K562 (cell line): ENCODE measurements around the gene MTHFSD. TPM values are rescaled to one million over a fixed set of nuclear protein-coding genes. Genes with fewer than 3 reads are reported as not detected.

Experiments used
- ATAC-seq: fragments of 200-7000 bp; cut with Tn5 transposase; 3 replicates; pipeline ENCODE4 v1.9.1; 2020; ENCODE audit warnings: moderate library complexity
- BruUV-seq: library from RNA; stranded (reverse); fragments of 400-500 nt; replicated peaks from 2 replicates; lab custom pipeline; 2021; lab: Mats Ljungman, UMichigan
- CTCF ChIA-PET: fragments of 300-600 bp; formaldehyde crosslinking; extraction: SDS; loops from one replicate; lab custom pipeline; 2021; ENCODE audit warnings: low intra/inter-chr PET ratio; lab: Yijun Ruan, JAX
- POLR2A ChIA-PET: fragments of 300-600, 350-650 bp; sonication (Branson Sonifier 250); formaldehyde crosslinking; extraction: SDS; loops from one replicate; lab custom pipeline; 2021; ENCODE audit warnings: antibody characterized with exemption, inconsistent platforms; lab: Yijun Ruan, JAX
- DNase-seq, 4 experiments: peaks; one replicate each; pipeline versions ENCODE4 v3.0.0 to v3.0.0-alpha.2; 2011 to 2018; ENCODE audit warnings: low spot score in 3 of 4, mixed read lengths in 3 of 4; ENCODE audit errors: extremely low read depth in 1 of 4
- FAIRE-seq: peaks from 2 replicates; lab custom pipeline; 2011; peaks lifted over from hg19 to GRCh38; lab: Jason Lieb, UNC
- H2AFZ ChIP-seq: 2 replicates; pipeline ENCODE4 v1.6.0; 2011; ENCODE audit warnings: low read depth, low read length, control low read depth, inconsistent platforms
- H3K27ac ChIP-seq: fragments of 200-600 bp; 3 replicates; pipeline ENCODE4 v1.8.0; 2011; ENCODE audit warnings: low read depth, mild to moderate bottlenecking, control low read depth, inconsistent platforms, low read length, moderate library complexity, mixed read lengths; ENCODE audit errors: extremely low read depth
- H3K27me3 ChIP-seq, 2 experiments: fragments of 300-600 bp in 1 of 2; 2 replicates in 1 of 2; 3 replicates in 1 of 2; pipeline versions ENCODE4 v1.6.0 to v1.8.0; 2011; ENCODE audit warnings: inconsistent platforms in 2 of 2, low read length in 2 of 2, mild to moderate bottlenecking in 1 of 2, mixed read lengths in 1 of 2, moderate library complexity in 1 of 2; ENCODE audit not compliant: control insufficient read depth in 2 of 2, insufficient read depth in 2 of 2
- H3K36me3 ChIP-seq: fragments of 300-600 bp; 3 replicates; pipeline ENCODE4 v1.8.0; 2011; ENCODE audit warnings: mild to moderate bottlenecking, low read length, inconsistent platforms; ENCODE audit not compliant: control insufficient read depth, insufficient read depth
- H3K4me1 ChIP-seq, 2 experiments: fragments of 200-600 bp in 1 of 2; replicated peaks in 1 of 2; 2 replicates in 1 of 2; 3 replicates in 1 of 2; pipeline versions ENCODE4 v1.5.1 to v1.8.0; 2011; ENCODE audit warnings: inconsistent platforms in 2 of 2, low read length in 2 of 2, mild to moderate bottlenecking in 1 of 2, mixed read lengths in 1 of 2, moderate library complexity in 1 of 2; ENCODE audit not compliant: control insufficient read depth in 2 of 2, insufficient read depth in 2 of 2
- H3K4me2 ChIP-seq: 2 replicates; pipeline ENCODE4 v1.6.1; 2011; ENCODE audit warnings: low read length, control low read depth, inconsistent platforms, mixed read lengths; ENCODE audit not compliant: insufficient read depth
- H3K4me3 ChIP-seq: fragments of 200-600 bp; sonication (generic), shearing (Covaris generic); 2 replicates; pipeline ENCODE4 v1.5.1; 2016; ENCODE audit warnings: control low read depth, inconsistent platforms
- H3K79me2 ChIP-seq: fragments of 200-600 bp; 3 replicates; pipeline ENCODE4 v1.8.0; 2011; ENCODE audit warnings: low read length, inconsistent platforms; ENCODE audit not compliant: control insufficient read depth, insufficient read depth
- H3K9ac ChIP-seq, 2 experiments: 2 replicates each; pipeline versions ENCODE4 v1.6.0 to v1.6.1; 2011; ENCODE audit warnings: low read depth in 2 of 2, low read length in 2 of 2, control low read depth in 1 of 2, inconsistent platforms in 1 of 2, mild to moderate bottlenecking in 1 of 2, mixed read lengths in 1 of 2; ENCODE audit not compliant: insufficient read depth in 1 of 2
- H3K9me1 ChIP-seq: one replicate; pipeline ENCODE4 v1.6.0; 2011; ENCODE audit warnings: inconsistent platforms, mild to moderate bottlenecking, low read length, moderate library complexity; ENCODE audit not compliant: control insufficient read depth, insufficient read depth
- H3K9me3 ChIP-seq: replicated peaks from 2 replicates; pipeline ENCODE4 v1.5.1; 2011; ENCODE audit warnings: low read depth, low read length, inconsistent platforms; ENCODE audit not compliant: control insufficient read depth, insufficient read depth
- H4K20me1 ChIP-seq: replicated peaks from 2 replicates; pipeline ENCODE4 v1.6.1; 2011; ENCODE audit warnings: low read length, inconsistent platforms, mixed read lengths; ENCODE audit not compliant: control insufficient read depth, insufficient read depth
- ATF7 ChIP-seq: fragments of 450-650 bp; IDR thresholded peaks from 2 replicates; pipeline ENCODE4 v1.7.1; 2014; ENCODE audit warnings: mild to moderate bottlenecking, moderate library complexity
- ELF2 ChIP-seq: fragments of 250-450 bp; sonication (Bioruptor Pico); IDR thresholded peaks from 2 replicates; pipeline ENCODE4 v1.5.0; 2021; ENCODE audit warnings: mild to moderate bottlenecking
- FOXA1 ChIP-seq: fragments of 450-650 bp; IDR thresholded peaks from 2 replicates; pipeline ENCODE4 v1.6.1; 2016; ENCODE audit warnings: mild to moderate bottlenecking, borderline replicate concordance
- GTF3C2 ChIP-seq: IDR thresholded peaks from 3 replicates; pipeline ENCODE4 v1.6.1; 2011; ENCODE audit warnings: borderline replicate concordance, mild to moderate bottlenecking, moderate library complexity; ENCODE audit not compliant: insufficient read length; ENCODE audit errors: extremely low read depth
- ILK ChIP-seq: fragments of 450-650 bp; IDR thresholded peaks from 2 replicates; pipeline ENCODE4 v1.6.1; 2016; ENCODE audit warnings: missing genetic modification characterization, low read depth, mild to moderate bottlenecking, missing compliant biosample characterization, moderate library complexity, borderline replicate concordance
- KDM2B ChIP-seq: fragments of 250-450 bp; sonication (Bioruptor Pico); IDR thresholded peaks from 2 replicates; pipeline ENCODE4 v1.8.0; 2021; ENCODE audit warnings: mild to moderate bottlenecking, moderate library complexity
- POU5F1 ChIP-seq: fragments of 150-350 bp; IDR thresholded peaks from 2 replicates; pipeline ENCODE4 v1.6.1; 2014; ENCODE audit warnings: borderline replicate concordance, low read length, low read depth, mild to moderate bottlenecking; ENCODE audit not compliant: partially characterized antibody
- RNF219 ChIP-seq: fragments of 250-450 bp; sonication (Bioruptor Pico); IDR thresholded peaks from 2 replicates; pipeline ENCODE4 v1.5.0; 2022; ENCODE audit warnings: mild to moderate bottlenecking
- SIN3B ChIP-seq: fragments of 450-650 bp; IDR thresholded peaks from 2 replicates; pipeline ENCODE4 v1.6.1; 2017; ENCODE audit warnings: low read depth, mild to moderate bottlenecking, moderate library complexity
- THRB ChIP-seq: fragments of 450-650 bp; formaldehyde crosslinking; conservative IDR thresholded peaks from 2 replicates; pipeline ENCODE4 v1.4.0; 2022; ENCODE audit warnings: mild to moderate bottlenecking, missing genetic modification characterization
- ZNF280A ChIP-seq: fragments of 450-650 bp; IDR thresholded peaks from 2 replicates; pipeline ENCODE4 v1.6.1; 2018; ENCODE audit warnings: mild to moderate bottlenecking, low read depth; ENCODE audit not compliant: partially characterized antibody
- WGBS: fragments of 100-300 bp; shearing (Covaris generic); methylation state at CpG from one replicate; pipeline ENCODE4 v1.1.6; 2016; ENCODE audit warnings: low coverage, mixed read lengths; ENCODE audit not compliant: insufficient coverage; ENCODE audit errors: missing lambda C conversion rate; 5-methylcytosine and 5-hydroxymethylcytosine counted together
- in situ Hi-C: fragments of 300-500 bp; cut with MboI; formaldehyde crosslinking; loops from 4 replicates; pipeline ENCODE4 v1.15.0; 2018; ENCODE audit warnings: inconsistent platforms, mixed read lengths
- intact Hi-C: fragments of 100-400 bp; cut with micrococcal nuclease; formaldehyde crosslinking; loops from 2 replicates; pipeline ENCODE4 v1.14.2; 2022
- polyA plus RNA-seq, 8 experiments: library from polyadenylated mRNA; depleted of rRNA in 4 of 8; stranded (reverse) in 5 of 8; unstranded in 3 of 8; fragments of >200 nt; fragmentation: Nextera tagmentation in 2 of 8; fragmentation: Illumina TruSeq in 1 of 8; extraction: Ambion mirVana in 2 of 8; extraction: Trizol in 1 of 8; gene quantifications; 2 replicates each; pipeline versions ENCODE4 v1.2.1 to v1.2.3, GENCODE V29; 2011 to 2014; ENCODE audit warnings: inconsistent platforms in 1 of 8, missing spikeins in 1 of 8
- total RNA-seq, 7 experiments: library from RNA; depleted of rRNA in 6 of 7; stranded (reverse); fragments of >200 nt in 6 of 7; fragmentation: Illumina TruSeq in 2 of 7; extraction: Trizol in 2 of 7; gene quantifications; 2 replicates each; pipeline versions ENCODE4 v1.2.1 to v1.2.3, GENCODE V29; 2011 to 2021; ENCODE audit warnings: low replicate concordance in 1 of 7

MTHFSD gene
- total and polyA plus RNA-seq, 9 of the 15 experiments (the other 6 are each of a cell fraction or from before 2014, with no cell fraction given): 3.2 to 20.2 (median 12.0) TPM

- BruUV-seq: no TSS peak
- peaks cover 0 to 19% of the 10 kb centered on the region in 2 experiments; a peak in 3 of 5 replicates for H3K4me1 ChIP-seq
- WGBS: 14% methylated on average over 37 of the region's 69 CpGs
- no peak overlapping the region for H3K4me2 ChIP-seq
- no peaks in the 10 kb centered on the region for H3K36me3 ChIP-seq
- no peak overlapping the region for H3K27ac ChIP-seq
- H3K27me3 ChIP-seq: peaks cover 33 to 56% of the 10 kb centered on the region in 2 experiments
- no peak for DNase-seq
- H3K79me2 ChIP-seq: no peaks in the 10 kb centered on the region
- H2AFZ ChIP-seq: no peak overlapping the region
- no peaks in the 10 kb centered on the region for H3K9me3 ChIP-seq
- peaks cover 4% of the 10 kb centered on the region; the same call in 1 of the 2 replicates for H4K20me1 ChIP-seq
- ChIA-PET CTCF (no interaction called here), POLR2A (interaction anchor here (0.5 kb wide), 1 partner anchor 28 kb away, joined by 3 read pairs; no protein-coding TSS in a partner anchor)
- H3K9me1 ChIP-seq: no peaks in the 10 kb centered on the region
- intact Hi-C loops (no loop called here), in situ Hi-C loops (no loop called here)
- H3K4me3 ChIP-seq: no peak overlapping the region
- no peak for FAIRE-seq
- ATAC-seq: no peak
- H3K9ac ChIP-seq: no peak overlapping the region
- no peak for TF ChIP-seq THRB (CRISPR knock-in tag)
- TF ChIP-seq ATF7: no peak
- no peak for TF ChIP-seq RNF219
- no peak for TF ChIP-seq ZNF280A
- TF ChIP-seq POU5F1: no peak
- TF ChIP-seq ILK (tag): no peak
- TF ChIP-seq GTF3C2: no peak
- no peak for TF ChIP-seq FOXA1
- no peak for TF ChIP-seq SIN3B
- TF ChIP-seq KDM2B (CRISPR knock-in tag): no peak
- no peak for TF ChIP-seq ELF2 (CRISPR knock-in tag)
Observed at GRCh38 chr16:86579268-86580062, 24.4 kb upstream of the MTHFSD start.
